ENCODE data around the gene UBE2E2.

The UBE2E2 gene

GRCh38 chr3:23390989-23391553, 187.9 kb downstream of the UBE2E2 start:
- no peaks in the 10 kb centered on the region for H3K27me3 ChIP-seq (ENCODE audit: control insufficient read depth, insufficient read depth, low read length)
- H3K4me1 ChIP-seq (ENCODE audit: control insufficient read depth, insufficient read depth, low read length): no peaks in the 10 kb centered on the region
- no peak overlapping the region for H3K9ac ChIP-seq (ENCODE audit: low read length)
- H3K36me3 ChIP-seq (ENCODE audit: control insufficient read depth, insufficient read depth, low read length): no peaks in the 10 kb centered on the region
- H3K27ac ChIP-seq (ENCODE audit: low read depth, low read length): no peak overlapping the region
- no peak overlapping the region for H3K4me3 ChIP-seq (ENCODE audit: low read length)

GRCh38 chr3:23395115-23395514, 192.0 kb downstream of the UBE2E2 start:
- H3K27ac ChIP-seq (ENCODE audit: low read depth, low read length): no peak overlapping the region

GRCh38 chr3:23396746-23397145, 193.6 kb downstream of the UBE2E2 start:
- Histone ChIP-seq H3K27me3 (ENCODE audit: control insufficient read depth, insufficient read depth, low read length) (no peaks in the 10 kb centered on the region), H3K4me1 (ENCODE audit: control insufficient read depth, insufficient read depth, low read length) (no peaks in the 10 kb centered on the region), H3K27ac (ENCODE audit: low read depth, low read length) (no peak overlapping the region), H3K4me3 (ENCODE audit: low read length) (no peak overlapping the region), H3K9ac (ENCODE audit: low read length) (no peak overlapping the region), H3K36me3 (ENCODE audit: control insufficient read depth, insufficient read depth, low read length) (no peaks in the 10 kb centered on the region)

More at GRCh38 chr3:23395115-23395514, 192.0 kb downstream of the UBE2E2 start:
- H3K27me3 ChIP-seq (ENCODE audit: control insufficient read depth, insufficient read depth, low read length): no peaks in the 10 kb centered on the region
- H3K4me1 ChIP-seq (ENCODE audit: control insufficient read depth, insufficient read depth, low read length): no peaks in the 10 kb centered on the region
- H3K4me3 ChIP-seq (ENCODE audit: low read length): no peak overlapping the region
- H3K9ac ChIP-seq (ENCODE audit: low read length): no peak overlapping the region
- H3K36me3 ChIP-seq (ENCODE audit: control insufficient read depth, insufficient read depth, low read length): no peaks in the 10 kb centered on the region

GRCh38 chr3:23399221-23399620, 196.1 kb downstream of the UBE2E2 start:
- Histone ChIP-seq H3K36me3 (ENCODE audit: control insufficient read depth, insufficient read depth, low read length) (no peaks in the 10 kb centered on the region), H3K4me3 (ENCODE audit: low read length) (no peak overlapping the region), H3K9ac (ENCODE audit: low read length) (no peak overlapping the region), H3K4me1 (ENCODE audit: control insufficient read depth, insufficient read depth, low read length) (no peaks in the 10 kb centered on the region), H3K27ac (ENCODE audit: low read depth, low read length) (no peak overlapping the region), H3K27me3 (ENCODE audit: control insufficient read depth, insufficient read depth, low read length) (no peaks in the 10 kb centered on the region)

- Histone ChIP-seq H3K4me3 (ENCODE audit: low read length) (no peak overlapping the region), H3K27ac (ENCODE audit: low read depth, low read length) (no peak overlapping the region), H3K4me1 (ENCODE audit: control insufficient read depth, insufficient read depth, low read length) (no peaks in the 10 kb centered on the region), H3K27me3 (ENCODE audit: control insufficient read depth, insufficient read depth, low read length) (no peaks in the 10 kb centered on the region), H3K9ac (ENCODE audit: low read length) (no peak overlapping the region), H3K36me3 (ENCODE audit: control insufficient read depth, insufficient read depth, low read length) (no peaks in the 10 kb centered on the region)
Measured at GRCh38 chr3:23402728-23403492, 199.8 kb downstream of the UBE2E2 start.

- Histone ChIP-seq H3K9ac (ENCODE audit: low read length) (no peak overlapping the region), H3K27me3 (ENCODE audit: control insufficient read depth, insufficient read depth, low read length) (no peaks in the 10 kb centered on the region), H3K27ac (ENCODE audit: low read depth, low read length) (no peak overlapping the region), H3K4me1 (ENCODE audit: control insufficient read depth, insufficient read depth, low read length) (no peaks in the 10 kb centered on the region), H3K4me3 (ENCODE audit: low read length) (no peak overlapping the region), H3K36me3 (ENCODE audit: control insufficient read depth, insufficient read depth, low read length) (no peaks in the 10 kb centered on the region)
Measured at GRCh38 chr3:23404246-23404645, 201.1 kb downstream of the UBE2E2 start.

- Histone ChIP-seq H3K27me3 (ENCODE audit: control insufficient read depth, insufficient read depth, low read length) (no peaks in the 10 kb centered on the region), H3K4me3 (ENCODE audit: low read length) (no peak overlapping the region), H3K9ac (ENCODE audit: low read length) (no peak overlapping the region), H3K4me1 (ENCODE audit: control insufficient read depth, insufficient read depth, low read length) (no peaks in the 10 kb centered on the region), H3K36me3 (ENCODE audit: control insufficient read depth, insufficient read depth, low read length) (no peaks in the 10 kb centered on the region), H3K27ac (ENCODE audit: low read depth, low read length) (no peak overlapping the region)
Measured at GRCh38 chr3:23405081-23405480, 202.0 kb downstream of the UBE2E2 start.

GRCh38 chr3:23406601-23407000, 203.5 kb downstream of the UBE2E2 start:
- no peak overlapping the region for H3K27ac ChIP-seq (ENCODE audit: low read depth, low read length)
- no peaks in the 10 kb centered on the region for H3K27me3 ChIP-seq (ENCODE audit: control insufficient read depth, insufficient read depth, low read length)
- H3K9ac ChIP-seq (ENCODE audit: low read length): no peak overlapping the region
- H3K36me3 ChIP-seq (ENCODE audit: control insufficient read depth, insufficient read depth, low read length): no peaks in the 10 kb centered on the region
- H3K4me1 ChIP-seq (ENCODE audit: control insufficient read depth, insufficient read depth, low read length): no peaks in the 10 kb centered on the region
- H3K4me3 ChIP-seq (ENCODE audit: low read length): no peak overlapping the region

GRCh38 chr3:23418026-23418425, 214.9 kb downstream of the UBE2E2 start:
- Histone ChIP-seq H3K4me1 (ENCODE audit: control insufficient read depth, insufficient read depth, low read length) (no peaks in the 10 kb centered on the region), H3K27me3 (ENCODE audit: control insufficient read depth, insufficient read depth, low read length) (no peaks in the 10 kb centered on the region), H3K9ac (ENCODE audit: low read length) (no peak overlapping the region), H3K27ac (ENCODE audit: low read depth, low read length) (no peak overlapping the region), H3K4me3 (ENCODE audit: low read length) (no peak overlapping the region), H3K36me3 (ENCODE audit: control insufficient read depth, insufficient read depth, low read length) (no peaks in the 10 kb centered on the region)

GRCh38 chr3:23421811-23422516, 218.8 kb downstream of the UBE2E2 start:
- H3K9ac ChIP-seq (ENCODE audit: low read length): no peak overlapping the region
- H3K4me3 ChIP-seq (ENCODE audit: low read length): no peak overlapping the region
- H3K4me1 ChIP-seq (ENCODE audit: control insufficient read depth, insufficient read depth, low read length): no peaks in the 10 kb centered on the region
- H3K36me3 ChIP-seq (ENCODE audit: control insufficient read depth, insufficient read depth, low read length): no peaks in the 10 kb centered on the region
- no peaks in the 10 kb centered on the region for H3K27me3 ChIP-seq (ENCODE audit: control insufficient read depth, insufficient read depth, low read length)
- no peak overlapping the region for H3K27ac ChIP-seq (ENCODE audit: low read depth, low read length)

GRCh38 chr3:23422517-23422851, 219.4 kb downstream of the UBE2E2 start:
- H3K4me3 ChIP-seq (ENCODE audit: low read length): no peak overlapping the region
- no peak overlapping the region for H3K9ac ChIP-seq (ENCODE audit: low read length)
- H3K4me1 ChIP-seq (ENCODE audit: control insufficient read depth, insufficient read depth, low read length): no peaks in the 10 kb centered on the region
- no peaks in the 10 kb centered on the region for H3K36me3 ChIP-seq (ENCODE audit: control insufficient read depth, insufficient read depth, low read length)
- H3K27ac ChIP-seq (ENCODE audit: low read depth, low read length): no peak overlapping the region
- H3K27me3 ChIP-seq (ENCODE audit: control insufficient read depth, insufficient read depth, low read length): no peaks in the 10 kb centered on the region

- no peak overlapping the region for H3K9ac ChIP-seq (ENCODE audit: low read length)
- no peak overlapping the region for H3K4me3 ChIP-seq (ENCODE audit: low read length)
- no peaks in the 10 kb centered on the region for H3K36me3 ChIP-seq (ENCODE audit: control insufficient read depth, insufficient read depth, low read length)
- no peaks in the 10 kb centered on the region for H3K4me1 ChIP-seq (ENCODE audit: control insufficient read depth, insufficient read depth, low read length)
- H3K27me3 ChIP-seq (ENCODE audit: control insufficient read depth, insufficient read depth, low read length): no peaks in the 10 kb centered on the region
- H3K27ac ChIP-seq (ENCODE audit: low read depth, low read length): no peak overlapping the region
Measured at GRCh38 chr3:23425410-23425809, 222.3 kb downstream of the UBE2E2 start.

Measured in rectal smooth muscle tissue (tissue), 1 donor.